Measurements from ENCODE around the gene CCDC188. TPM values are rescaled to one million over a fixed set of nuclear protein-coding genes. Genes with fewer than 3 reads are reported as not detected.

CCDC188 gene
- total RNA-seq, 4 donors from 2014 or later, result 0.28 to 1.8 (median 0.56) TPM; not detected in 1

DNA sequence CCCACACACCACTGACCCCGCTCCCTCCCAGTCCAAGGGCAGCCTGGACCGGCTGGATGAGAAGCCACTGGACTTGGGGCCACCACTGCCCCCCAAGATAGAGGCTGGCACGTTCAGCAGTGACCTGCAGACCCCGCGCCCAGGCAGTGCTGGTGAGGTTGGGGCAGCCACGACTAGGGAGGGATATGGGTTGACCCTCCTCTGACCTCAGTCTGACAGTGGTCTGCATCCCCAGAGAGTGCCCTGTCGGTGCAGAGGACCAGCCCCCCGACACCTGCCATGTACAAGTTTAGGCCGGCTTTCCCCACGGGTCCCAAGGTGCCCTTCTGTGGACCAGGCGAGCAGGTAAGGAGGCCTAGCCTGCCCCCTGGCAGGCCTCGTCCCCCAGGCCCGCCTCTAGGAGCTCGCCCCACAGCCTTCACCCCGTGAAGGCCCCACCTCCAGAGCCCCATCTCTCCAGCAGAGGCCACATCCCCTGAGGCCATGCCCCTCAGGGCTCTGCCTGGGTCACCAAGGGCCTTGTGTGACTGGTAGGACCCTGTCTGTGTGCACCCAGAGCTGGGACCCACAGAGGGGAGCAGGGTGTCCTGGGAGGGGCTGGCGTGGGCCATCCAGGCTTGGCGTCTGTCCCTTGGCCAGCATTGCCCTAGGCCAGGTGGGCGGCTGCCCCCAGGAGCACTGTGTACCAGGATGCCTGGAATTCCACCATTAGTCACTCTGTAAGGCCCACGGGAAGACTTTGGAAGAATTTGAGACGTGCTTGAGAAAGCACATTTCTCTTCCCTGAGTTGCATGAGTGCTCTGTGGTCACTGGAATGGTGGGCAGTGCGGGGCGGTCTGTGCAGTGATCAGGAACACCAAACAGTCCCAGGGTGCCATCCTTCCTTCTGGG lies 9.4 kb downstream of the CCDC188 start:
- peak; percentile 41 for ATAC-seq (ENCODE audit: low FRiP score)
- no peak for DNase-seq (ENCODE audit: low spot score)
- TF ChIP-seq, protein P1, sequence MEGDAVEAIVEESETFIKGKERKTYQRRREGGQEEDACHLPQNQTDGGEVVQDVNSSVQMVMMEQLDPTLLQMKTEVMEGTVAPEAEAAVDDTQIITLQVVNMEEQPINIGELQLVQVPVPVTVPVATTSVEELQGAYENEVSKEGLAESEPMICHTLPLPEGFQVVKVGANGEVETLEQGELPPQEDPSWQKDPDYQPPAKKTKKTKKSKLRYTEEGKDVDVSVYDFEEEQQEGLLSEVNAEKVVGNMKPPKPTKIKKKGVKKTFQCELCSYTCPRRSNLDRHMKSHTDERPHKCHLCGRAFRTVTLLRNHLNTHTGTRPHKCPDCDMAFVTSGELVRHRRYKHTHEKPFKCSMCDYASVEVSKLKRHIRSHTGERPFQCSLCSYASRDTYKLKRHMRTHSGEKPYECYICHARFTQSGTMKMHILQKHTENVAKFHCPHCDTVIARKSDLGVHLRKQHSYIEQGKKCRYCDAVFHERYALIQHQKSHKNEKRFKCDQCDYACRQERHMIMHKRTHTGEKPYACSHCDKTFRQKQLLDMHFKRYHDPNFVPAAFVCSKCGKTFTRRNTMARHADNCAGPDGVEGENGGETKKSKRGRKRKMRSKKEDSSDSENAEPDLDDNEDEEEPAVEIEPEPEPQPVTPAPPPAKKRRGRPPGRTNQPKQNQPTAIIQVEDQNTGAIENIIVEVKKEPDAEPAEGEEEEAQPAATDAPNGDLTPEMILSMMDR (IDR thresholded peaks at IDR 0.05), result no peak

DNA sequence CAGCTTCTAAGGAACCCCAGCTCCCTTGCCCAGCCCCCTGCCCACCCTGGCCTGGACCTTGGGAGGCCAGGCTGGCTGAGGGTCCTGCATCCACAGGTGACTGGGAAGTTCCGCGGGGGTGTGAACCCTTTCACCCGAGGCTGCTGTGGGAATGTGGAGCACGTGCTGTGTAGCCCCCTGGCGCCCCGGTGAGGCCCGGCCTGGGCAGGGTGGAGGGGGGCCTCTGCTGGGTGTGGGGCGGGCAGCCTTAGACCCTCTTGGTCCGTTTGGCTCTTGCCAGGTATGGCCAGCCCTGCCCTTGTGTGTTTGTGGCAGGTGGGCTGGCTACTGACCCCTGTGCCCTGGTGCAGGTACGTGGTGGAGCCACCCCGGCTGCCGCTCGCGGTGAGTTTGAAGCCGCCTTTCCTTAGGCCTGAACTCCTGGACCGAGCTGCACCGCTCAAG lies 10.3 kb downstream of the CCDC188 start:
- ATAC-seq (ENCODE audit: low FRiP score) (no peak), DNase-seq (ENCODE audit: low spot score) (no peak)
- TF ChIP-seq, protein P1 (IDR thresholded peaks at IDR 0.05), result no peak

DNA sequence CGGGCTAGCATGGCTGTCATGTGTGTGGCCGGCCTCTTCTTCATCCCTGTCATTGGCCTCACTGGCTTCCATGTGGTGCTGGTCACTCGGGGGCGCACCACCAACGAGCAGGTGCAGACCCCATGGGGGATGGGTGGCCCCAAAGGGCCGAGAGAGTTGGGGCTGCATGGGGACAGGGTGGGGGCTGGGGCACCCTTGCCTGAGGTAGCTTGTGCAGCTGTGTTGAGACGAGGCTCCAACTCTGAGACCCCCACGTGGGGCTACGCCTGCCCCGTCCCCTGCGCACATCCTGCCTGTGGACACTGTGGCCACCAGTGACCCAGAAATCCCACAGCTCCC lies 10.8 kb downstream of the CCDC188 start:
- TF ChIP-seq, protein P1 (IDR thresholded peaks at IDR 0.05), result no peak
- DNase-seq (ENCODE audit: low spot score), result no peak
- ATAC-seq (ENCODE audit: low FRiP score), result no peak

DNA sequence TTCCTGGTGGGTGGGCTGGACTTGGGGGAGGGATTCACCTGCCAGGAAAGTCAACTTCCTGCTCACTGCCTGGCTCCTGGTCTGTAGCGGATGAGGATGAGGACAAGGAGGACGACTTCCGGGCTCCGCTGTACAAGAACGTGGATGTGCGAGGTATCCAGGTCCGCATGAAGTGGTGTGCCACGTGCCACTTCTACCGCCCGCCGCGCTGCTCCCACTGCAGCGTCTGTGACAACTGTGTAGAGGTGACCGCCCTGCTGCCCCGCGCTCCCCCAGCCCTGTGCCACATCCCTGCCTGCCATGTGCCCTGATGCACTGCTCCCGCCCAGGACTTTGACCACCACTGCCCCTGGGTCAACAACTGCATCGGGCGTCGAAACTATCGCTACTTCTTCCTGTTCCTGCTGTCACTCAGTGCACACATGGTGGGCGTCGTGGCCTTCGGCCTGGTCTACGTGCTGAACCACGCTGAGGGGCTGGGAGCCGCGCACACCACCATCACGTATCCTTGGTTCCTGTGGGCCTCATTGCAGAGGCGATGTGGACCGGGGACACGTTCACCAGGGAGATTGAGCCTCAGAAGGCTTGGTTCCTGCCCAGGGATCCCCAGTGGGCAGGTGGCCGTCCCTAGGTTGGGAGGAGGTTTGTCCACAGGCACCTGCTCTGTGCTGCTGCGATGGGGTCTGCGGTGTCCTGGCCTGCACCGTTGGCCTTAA lies 11.3 kb downstream of the CCDC188 start:
- DNase-seq (ENCODE audit: low spot score) (no peak), ATAC-seq (ENCODE audit: low FRiP score) (no peak)
- TF ChIP-seq, protein P1 (IDR thresholded peaks at IDR 0.05), result no peak

DNA sequence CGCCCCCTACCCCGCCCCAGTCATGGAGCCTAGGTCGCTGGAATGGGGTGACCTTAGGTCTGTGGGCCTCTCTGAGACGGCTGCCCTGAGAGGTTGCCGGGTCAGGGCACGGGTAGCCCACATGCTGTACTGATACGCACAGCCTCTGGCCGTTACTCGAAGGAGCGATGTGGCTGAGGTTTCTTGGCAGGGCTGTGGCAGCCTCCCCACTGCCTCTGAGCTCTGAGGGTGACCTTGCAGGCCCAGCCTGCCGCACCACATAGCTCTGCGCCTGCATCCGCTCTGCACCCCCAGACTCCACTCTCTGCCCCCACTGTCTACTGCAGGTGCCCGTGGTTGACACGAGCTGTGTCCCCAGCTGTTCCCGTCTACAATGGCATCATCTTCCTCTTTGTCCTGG lies 12.0 kb downstream of the CCDC188 start:
- ATAC-seq (ENCODE audit: low FRiP score) (no peak), DNase-seq (ENCODE audit: low spot score) (no peak)
- TF ChIP-seq, protein P1 (IDR thresholded peaks at IDR 0.05), result no peak

DNA sequence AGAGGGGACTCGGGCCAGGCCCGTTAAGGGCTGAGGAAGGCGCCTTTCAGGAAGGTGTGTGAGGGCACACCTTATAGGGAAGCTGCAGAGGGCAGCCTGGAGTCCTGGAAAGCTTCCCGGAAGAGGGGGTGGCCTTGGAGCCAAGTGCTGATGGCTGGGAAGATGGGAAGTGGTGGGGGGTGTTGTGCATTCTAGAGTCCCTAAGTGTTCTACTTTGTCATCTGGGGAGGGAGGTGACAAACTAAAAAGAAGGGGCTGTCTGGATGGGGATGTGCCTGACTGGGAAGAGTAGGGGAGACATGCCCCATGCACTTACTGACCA lies 12.5 kb downstream of the CCDC188 start:
- ATAC-seq (ENCODE audit: low FRiP score), result no peak
- TF ChIP-seq, protein P1 (IDR thresholded peaks at IDR 0.05), result no peak

More for the DNA sequence above, 12.5 kb downstream of the CCDC188 start:
- no peak for DNase-seq (ENCODE audit: low spot score)

All from omental fat pad (tissue), 4 donors.